Activated CD8-positive, alpha-beta memory T cell treated with anti-CD3 and anti-CD28 coated beads, Interleukin-2, amount 50 U/mL, for 24 hours (primary cell): ENCODE data around the gene GCNT1.
"Not testable (repeated sequence)": the region's sequence is repeated elsewhere in the genome, so short reads cannot be mapped to it uniquely, and the experiment has no call there.

Source experiments
- DNase-seq: peaks from one replicate; pipeline ENCODE4 v3.0.0-alpha.2; 2020; ENCODE audit errors: extremely low read depth

Gene GCNT1

GRCh38 chr9:76490249-76490990 lies 31.4 kb downstream of the GCNT1 start:
- DNase-seq = no peak

- not testable (repeated sequence) for DNase-seq
Observed at GRCh38 chr9:76491056-76491455, 32.1 kb downstream of the GCNT1 start.

GRCh38 chr9:76493496-76493895 lies 34.5 kb downstream of the GCNT1 start:
- not testable (repeated sequence) for DNase-seq

- DNase-seq = no peak
Observed at GRCh38 chr9:76500061-76500460, 41.1 kb downstream of the GCNT1 start.

- no peak for DNase-seq
Observed at GRCh38 chr9:76502746-76503145, 43.8 kb downstream of the GCNT1 start.

GRCh38 chr9:76510041-76510440 lies 51.1 kb downstream of the GCNT1 start:
- no peak for DNase-seq

GRCh38 chr9:76510446-76510845 lies 51.5 kb downstream of the GCNT1 start:
- no peak for DNase-seq

- no peak for DNase-seq
Observed at GRCh38 chr9:76512826-76513225, 53.8 kb downstream of the GCNT1 start.

GRCh38 chr9:76516350-76516749 lies 57.4 kb downstream of the GCNT1 start:
- no peak for DNase-seq

- no peak for DNase-seq
Observed at GRCh38 chr9:76516871-76517270, 57.9 kb downstream of the GCNT1 start.

GRCh38 chr9:76519075-76519835 lies 60.3 kb downstream of the GCNT1 start:
- no peak for DNase-seq

- DNase-seq = no peak
Observed at GRCh38 chr9:76521244-76521681, 62.3 kb downstream of the GCNT1 start.

- DNase-seq = no peak
Observed at GRCh38 chr9:76521906-76522305, 62.9 kb downstream of the GCNT1 start.

- not testable (repeated sequence) for DNase-seq
Observed at GRCh38 chr9:76523617-76524200, 64.7 kb downstream of the GCNT1 start.

- DNase-seq = no peak
Observed at GRCh38 chr9:76525196-76525595, 66.2 kb downstream of the GCNT1 start.

- no peak for DNase-seq
Observed at GRCh38 chr9:76526026-76526425, 67.0 kb downstream of the GCNT1 start.

GRCh38 chr9:76528056-76528455 lies 69.1 kb downstream of the GCNT1 start:
- no peak for DNase-seq

GRCh38 chr9:76528642-76529190 lies 69.7 kb downstream of the GCNT1 start:
- no peak for DNase-seq

- DNase-seq = no peak
Observed at GRCh38 chr9:76529653-76530052, 70.7 kb downstream of the GCNT1 start.

- no peak for DNase-seq
Observed at GRCh38 chr9:76530458-76531110, 71.6 kb downstream of the GCNT1 start.

- no peak for DNase-seq
Observed at GRCh38 chr9:76531231-76531780, 72.3 kb downstream of the GCNT1 start.

GRCh38 chr9:76532877-76533276 lies 73.9 kb downstream of the GCNT1 start:
- DNase-seq = not testable (repeated sequence)
